ENCODE results near the gene COA5.
A peak's percentile ranks its signal among the peaks of the same experiment; 100 is the strongest.

Gene COA5

GRCh38 chr2:98579926-98580325 is 28.4 kb downstream of the COA5 start:
- H3K4me3 ChIP-seq (ENCODE audit: low read depth, low read length), result no peak overlapping the region
- ChIA-PET POLR2A (no interaction called here), CTCF (interaction anchor here (1.1 to 1.4 kb wide), 2 partner anchors 11 to 19 kb away, joined by 5 read pairs; no protein-coding TSS in a partner anchor)
- no peak for TF ChIP-seq CTCF (IDR thresholded peaks at IDR 0.05; ENCODE audit: insufficient read depth, low read length, missing control alignments)
- DNase-seq (ENCODE audit: low read depth, low spot score), result no peak

GRCh38 chr2:98578231-98578630 is 30.1 kb downstream of the COA5 start:
- ChIA-PET CTCF (interaction anchor here (1.6 kb wide), 1 partner anchor 9 kb away, joined by 4 read pairs; no protein-coding TSS in a partner anchor), POLR2A (no interaction called here)
- no peak for DNase-seq (ENCODE audit: low read depth, low spot score)
- TF ChIP-seq CTCF (IDR thresholded peaks at IDR 0.05; ENCODE audit: insufficient read depth, low read length, missing control alignments), result no peak
- no peak overlapping the region for H3K4me3 ChIP-seq (ENCODE audit: low read depth, low read length)

GRCh38 chr2:98577313-98577712 is 31.0 kb downstream of the COA5 start:
- H3K4me3 ChIP-seq (ENCODE audit: low read depth, low read length), result no peak overlapping the region
- POLR2A ChIA-PET, result no interaction called here
- CTCF ChIA-PET, result no interaction called here
- DNase-seq (ENCODE audit: low read depth, low spot score), result no peak
- TF ChIP-seq CTCF (IDR thresholded peaks at IDR 0.05; ENCODE audit: insufficient read depth, low read length, missing control alignments), result peak; percentile 17

- no peak overlapping the region for H3K4me3 ChIP-seq (ENCODE audit: low read depth, low read length)
- no peak for TF ChIP-seq CTCF (IDR thresholded peaks at IDR 0.05; ENCODE audit: insufficient read depth, low read length, missing control alignments)
- ChIA-PET CTCF (interaction anchor here (1.5 kb wide), 1 partner anchor 11 kb away, joined by 3 read pairs; no protein-coding TSS in a partner anchor), POLR2A (no interaction called here)
- DNase-seq (ENCODE audit: low read depth, low spot score), result no peak
Measured at GRCh38 chr2:98576666-98577312, 31.5 kb downstream of the COA5 start.

- no peak for TF ChIP-seq CTCF (IDR thresholded peaks at IDR 0.05; ENCODE audit: insufficient read depth, low read length, missing control alignments)
- ChIA-PET POLR2A (no interaction called here), CTCF (interaction anchor here (0.6 to 1.6 kb wide), 3 partner anchors 13 to 163 kb away, joined by 3 to 6 read pairs (median 3); no protein-coding TSS in a partner anchor)
- no peak overlapping the region for H3K4me3 ChIP-seq (ENCODE audit: low read depth, low read length)
- no peak for DNase-seq (ENCODE audit: low read depth, low spot score)
Measured at GRCh38 chr2:98573426-98573825, 34.9 kb downstream of the COA5 start.

- DNase-seq (ENCODE audit: low read depth, low spot score), result no peak
- CTCF ChIA-PET, result interaction anchor here (0.5 to 1.6 kb wide), 6 partner anchors 10 to 165 kb away, joined by 3 to 6 read pairs (median 3); no protein-coding TSS in a partner anchor
- no peak overlapping the region for H3K4me3 ChIP-seq (ENCODE audit: low read depth, low read length)
- no peak for TF ChIP-seq CTCF (IDR thresholded peaks at IDR 0.05; ENCODE audit: insufficient read depth, low read length, missing control alignments)
- POLR2A ChIA-PET, result no interaction called here
Measured at GRCh38 chr2:98572676-98573075, 35.6 kb downstream of the COA5 start.

All from AG04449 (cell line).